Right forelimb (tissue), 1 donor: ENCODE data around the gene TCF4.
A peak's percentile ranks its signal among the peaks of the same experiment; 100 is the strongest.

Experiments
- DNase-seq: peaks from one replicate; pipeline ENCODE4 v3.0.0-alpha.2; 2018

The TCF4 gene

DNA sequence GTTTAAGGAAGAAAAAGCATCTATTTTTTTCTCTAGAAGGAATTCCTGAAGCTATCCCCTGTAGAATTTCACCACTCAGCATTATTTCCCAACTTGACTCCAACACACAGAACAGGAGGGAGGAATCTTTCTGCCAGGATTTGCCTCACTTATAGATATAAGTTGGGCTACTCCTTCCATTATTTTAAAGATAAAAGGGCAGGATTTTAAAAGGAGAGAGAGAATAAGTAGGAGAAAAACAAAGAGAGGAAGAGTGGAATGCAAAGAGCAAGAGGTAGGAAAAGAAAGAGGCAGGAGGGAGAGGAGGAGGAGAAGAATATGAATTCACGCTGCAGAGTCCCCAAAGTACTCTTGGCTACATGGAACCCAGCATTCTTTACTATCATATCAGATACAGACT lies 182.5 kb downstream of the TCF4 start:
- DNase-seq = no peak

- no peak for DNase-seq
These were observed 183.0 kb downstream of the TCF4 start for GRCh38 chr18:55404832-55405465.

DNA sequence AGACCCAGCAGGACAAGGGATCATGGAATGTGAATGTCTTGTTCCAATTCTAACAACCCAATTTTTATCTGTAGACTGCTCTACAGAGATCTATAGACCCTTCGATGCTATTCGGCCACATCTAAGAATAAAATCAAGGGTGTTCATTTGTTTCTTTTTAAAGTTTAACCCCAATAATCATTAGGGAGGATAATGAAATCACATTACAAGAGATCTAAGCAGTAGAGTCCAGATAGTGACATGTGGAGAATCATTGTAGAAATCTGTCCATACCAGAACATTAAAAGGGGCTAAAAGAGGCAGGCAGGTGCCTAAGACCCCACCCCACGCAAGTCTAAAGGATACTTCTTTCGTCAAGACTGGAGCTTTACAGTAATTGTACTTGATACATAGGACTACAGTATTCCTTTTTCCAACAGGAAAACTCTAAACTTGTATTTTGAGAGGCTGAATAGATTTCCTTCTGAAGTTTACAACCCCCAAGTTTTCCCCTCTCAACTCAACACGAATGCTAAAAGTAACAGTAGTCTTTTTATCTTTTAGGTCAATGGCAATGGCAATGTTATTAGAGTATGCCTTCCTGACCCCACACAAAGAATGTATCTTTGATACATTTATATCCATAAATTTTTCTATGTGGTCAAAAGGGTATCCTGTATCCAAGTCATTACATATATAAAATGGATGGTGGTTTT lies 183.7 kb downstream of the TCF4 start:
- DNase-seq = no peak

DNA sequence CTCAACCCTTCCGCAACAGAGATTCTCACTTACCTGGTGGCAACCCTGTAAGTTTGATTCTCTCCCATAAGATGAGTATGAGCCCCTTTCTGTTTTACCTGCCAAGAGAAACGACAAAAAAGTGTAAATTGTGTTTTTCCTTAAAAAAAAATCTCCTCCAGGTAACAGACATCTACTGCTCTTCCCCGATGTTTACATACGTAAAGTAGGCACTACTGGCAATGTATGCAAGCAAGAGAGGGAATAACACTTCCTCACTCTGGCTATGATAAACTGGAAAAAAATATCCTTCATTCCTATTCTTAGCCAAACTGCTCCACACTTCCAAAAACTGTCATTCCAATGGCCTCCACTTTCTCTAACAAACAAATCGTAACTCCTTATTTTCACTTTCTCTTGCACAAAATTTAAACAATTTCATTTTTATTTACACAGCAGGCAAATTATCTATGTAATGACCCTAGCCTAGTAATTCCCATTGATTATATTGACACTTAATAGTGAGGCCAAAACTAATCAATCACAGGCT lies 184.5 kb downstream of the TCF4 start:
- DNase-seq = no peak

- DNase-seq = no peak
These were observed 185.1 kb downstream of the TCF4 start for GRCh38 chr18:55402731-55403405.

GRCh38 chr18:55401638-55402191 lies 186.3 kb downstream of the TCF4 start:
- peak; percentile 77 for DNase-seq

DNA sequence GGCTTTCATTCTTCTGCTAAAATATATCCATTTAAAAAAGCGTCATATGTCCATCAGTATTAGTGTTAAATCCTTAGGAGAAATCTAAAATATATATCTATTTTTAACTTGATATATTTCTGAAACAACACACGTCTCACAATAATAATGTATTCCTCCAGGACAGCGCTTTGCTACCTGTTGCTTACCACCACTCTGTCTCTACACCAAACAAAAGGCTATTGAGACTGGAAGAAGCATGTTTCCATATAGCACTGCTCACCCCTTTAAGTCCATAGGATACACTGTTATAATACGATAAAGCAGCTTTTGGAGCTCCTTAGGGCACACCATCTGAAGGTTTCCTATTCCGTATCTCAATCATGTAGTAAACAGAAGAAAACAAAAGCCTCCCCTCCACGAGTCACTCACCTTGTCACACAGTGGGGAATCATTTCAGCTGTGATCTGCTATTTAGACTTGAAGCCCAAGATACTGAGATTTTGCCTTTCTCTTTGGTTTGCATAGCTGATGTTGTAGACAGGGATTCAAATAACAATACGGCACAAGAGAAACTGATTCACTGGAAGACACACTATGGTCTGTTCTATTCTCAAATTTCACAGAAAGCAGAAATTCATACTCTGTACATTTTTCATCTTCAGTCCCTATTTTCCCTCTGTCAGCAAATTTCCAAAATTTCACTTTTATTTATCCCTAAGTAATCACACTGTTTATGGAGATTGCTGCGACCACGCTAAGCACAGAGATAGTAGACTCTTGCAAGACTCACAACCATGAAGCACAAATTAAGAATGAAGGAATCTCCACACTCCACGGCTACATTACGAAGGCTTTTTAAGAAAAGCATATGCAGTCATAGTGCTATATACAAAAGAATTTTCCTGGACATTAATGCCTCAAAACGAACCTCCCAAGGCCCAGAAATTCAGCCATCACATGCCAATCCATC lies 187.1 kb downstream of the TCF4 start:
- DNase-seq = no peak

DNA sequence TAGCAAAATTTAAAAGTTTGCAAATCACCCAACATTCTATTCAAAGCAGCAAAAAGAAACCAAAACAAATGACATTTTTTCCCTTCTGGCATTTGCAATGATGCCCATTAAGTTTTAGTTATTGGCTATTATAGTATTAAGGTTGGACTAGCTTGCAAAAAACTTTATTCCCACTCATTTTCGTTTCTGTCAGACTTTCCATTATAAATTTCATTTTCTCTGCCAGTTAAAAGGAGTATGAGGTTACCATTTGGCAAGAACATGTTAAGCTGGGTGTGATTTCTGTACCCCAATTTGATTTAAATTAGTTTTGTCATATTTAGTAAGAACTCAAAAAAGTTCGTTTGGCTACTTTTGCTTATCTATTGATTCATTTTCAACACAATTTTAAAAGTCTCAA lies 187.9 kb downstream of the TCF4 start:
- DNase-seq = no peak

DNA sequence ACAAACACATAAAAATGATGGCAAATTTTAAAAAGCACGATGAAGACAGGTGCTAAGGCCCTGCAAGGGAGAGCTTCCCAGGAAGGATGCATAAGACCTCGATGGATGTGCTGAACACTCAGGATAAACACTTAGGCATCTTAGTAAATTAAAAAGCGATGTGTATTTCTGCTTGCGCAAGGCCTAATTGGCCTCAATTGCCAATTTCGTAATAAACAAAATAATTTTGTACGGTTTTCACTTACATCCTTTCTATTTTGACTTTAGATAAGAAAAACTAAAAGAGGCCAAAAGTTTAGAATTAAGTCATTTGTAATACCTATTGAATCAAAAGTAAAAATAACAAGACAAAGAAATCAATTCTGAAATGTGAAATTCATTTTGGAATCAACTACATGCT lies 189.1 kb downstream of the TCF4 start:
- no peak for DNase-seq

DNA sequence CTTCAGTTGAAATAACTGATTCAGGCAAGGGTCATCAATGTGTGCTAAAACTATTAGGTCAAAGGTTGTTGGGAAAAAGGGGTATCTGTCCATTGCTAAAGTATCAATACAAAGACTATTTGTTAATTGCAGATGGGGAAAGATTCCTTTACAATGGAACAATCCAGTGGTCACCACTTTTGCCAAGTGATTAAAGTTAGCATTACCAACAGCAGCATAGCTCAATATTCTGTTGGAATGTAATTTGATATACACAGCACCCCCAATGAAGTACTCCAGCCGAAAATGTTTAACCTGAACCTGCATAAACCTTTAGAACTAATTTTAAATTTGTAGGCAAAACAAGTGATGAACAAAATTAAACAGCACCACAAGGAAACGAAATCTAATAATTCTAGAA lies 191.0 kb downstream of the TCF4 start:
- DNase-seq = no peak

GRCh38 chr18:55396267-55396905 lies 191.6 kb downstream of the TCF4 start:
- no peak for DNase-seq

GRCh38 chr18:55395799-55396198 lies 192.2 kb downstream of the TCF4 start:
- no peak for DNase-seq

DNA sequence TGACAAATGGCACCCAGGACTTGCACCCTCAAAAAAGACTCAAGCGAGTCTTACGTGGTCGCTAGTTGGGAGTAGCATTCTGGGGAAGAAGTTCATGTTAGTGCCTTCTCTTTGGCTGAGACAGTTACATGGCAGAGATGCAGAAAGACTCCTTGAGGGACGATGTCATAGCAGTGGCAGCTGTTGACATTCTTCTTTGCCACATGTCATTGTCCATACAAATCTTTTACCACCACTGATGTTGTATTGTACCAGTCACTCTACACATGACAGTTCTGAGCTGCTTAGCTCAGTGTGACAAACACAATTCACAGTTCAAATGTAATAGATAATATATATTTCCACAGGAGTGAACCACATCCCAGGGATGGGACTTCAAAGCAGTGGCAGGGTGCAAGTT lies 197.1 kb downstream of the TCF4 start:
- DNase-seq = no peak

DNA sequence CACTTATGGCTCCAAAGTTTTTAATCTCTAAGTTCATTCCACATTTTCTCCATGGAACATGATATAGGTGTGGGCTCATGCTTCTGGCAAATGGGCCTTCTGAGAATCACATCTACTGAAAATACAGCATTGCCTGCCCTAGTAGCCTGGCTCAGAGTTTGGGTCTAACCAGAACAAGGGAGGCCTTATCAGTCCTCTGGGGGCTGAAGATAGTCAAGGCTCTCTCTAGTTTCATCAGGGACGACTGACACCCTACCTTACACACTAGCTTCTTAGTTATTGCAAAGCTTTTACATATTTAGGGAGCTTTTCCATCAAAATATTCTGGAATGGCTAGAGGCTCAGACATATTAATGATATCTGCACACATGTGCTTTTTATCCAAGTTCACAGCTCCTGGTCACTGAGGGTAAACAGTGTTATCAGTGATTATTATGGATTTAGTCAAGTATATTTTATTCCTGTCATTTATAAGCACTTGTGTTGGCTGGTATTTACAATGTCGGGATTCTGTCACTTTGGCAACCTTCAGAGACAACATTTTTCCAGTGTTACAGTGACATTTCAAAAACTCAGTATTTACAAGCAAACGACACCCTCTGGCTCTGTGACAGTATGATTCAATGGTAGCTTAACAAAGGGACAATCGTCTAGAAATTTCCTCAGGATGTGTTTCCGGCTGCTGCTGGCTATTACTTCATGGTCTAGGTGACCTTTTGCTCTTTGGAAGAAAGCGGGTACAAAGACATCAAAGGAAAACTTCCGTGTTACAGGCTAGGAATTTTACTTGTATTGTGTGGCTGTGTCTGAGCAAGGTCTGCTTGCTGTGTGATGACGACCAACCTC lies 200.6 kb downstream of the TCF4 start:
- no peak for DNase-seq

- no peak for DNase-seq
These were observed 201.4 kb downstream of the TCF4 start for GRCh38 chr18:55386545-55386944.

DNA sequence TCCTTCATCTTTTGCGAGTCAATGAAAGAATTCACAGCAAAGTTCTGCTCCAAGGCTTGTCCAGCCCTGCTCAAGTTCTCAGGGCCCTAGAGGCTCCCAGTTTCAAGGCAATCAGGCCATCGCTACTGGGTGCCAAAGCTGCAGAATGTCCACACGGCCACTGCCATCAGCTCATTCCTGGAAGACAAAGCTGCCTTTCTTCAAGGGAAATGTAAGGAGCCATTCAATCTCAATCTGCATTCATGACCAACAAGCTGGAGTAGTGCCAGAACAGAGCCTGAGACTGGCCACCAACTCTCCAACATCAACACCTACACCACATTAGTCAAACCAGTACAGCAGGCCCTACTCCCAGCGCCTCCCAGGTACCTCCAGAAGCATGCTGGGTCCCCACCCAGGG lies 202.2 kb downstream of the TCF4 start:
- DNase-seq = no peak

- no peak for DNase-seq
These were observed 203.3 kb downstream of the TCF4 start for GRCh38 chr18:55384551-55385275.

GRCh38 chr18:55384115-55384514 lies 203.9 kb downstream of the TCF4 start:
- DNase-seq = no peak

- no peak for DNase-seq
These were observed 205.7 kb downstream of the TCF4 start for GRCh38 chr18:55382277-55382805.

- no peak for DNase-seq
These were observed 206.7 kb downstream of the TCF4 start for GRCh38 chr18:55381277-55381676.
